ENCODE measurements around the gene TTC9. TPM values are rescaled to one million over a fixed set of nuclear protein-coding genes. Genes with fewer than 3 reads are reported as not detected.
A peak's percentile ranks its signal among the peaks of the same experiment; 100 is the strongest.

TTC9 gene
- total RNA-seq, 1 donor from 2014 or later = 14.9 TPM

DNA sequence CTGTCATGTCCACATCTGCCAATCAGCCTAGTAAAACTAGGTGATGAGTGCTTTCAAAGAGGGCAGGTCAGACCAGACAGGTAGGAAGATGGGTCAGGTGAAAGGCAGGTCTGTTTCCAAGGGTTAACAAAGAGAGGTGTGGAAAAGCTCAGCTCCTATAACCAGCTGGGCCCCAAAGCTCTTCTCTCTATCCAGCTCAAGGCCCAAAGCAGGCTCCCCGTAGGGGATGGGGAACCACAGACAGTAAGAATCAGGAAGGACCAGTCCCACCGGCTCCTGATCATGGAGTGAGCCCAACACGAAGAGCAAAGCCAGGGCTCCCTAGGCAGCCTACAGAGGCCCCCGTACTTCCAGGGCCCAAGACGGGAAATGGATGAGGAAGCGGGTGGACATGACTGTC is 83.2 kb downstream of the TTC9 start:
- Mint-ChIP-seq H3K36me3 (peaks cover 19% of the 10 kb centered on the region), H3K9me3 (no peaks in the 10 kb centered on the region), H3K27ac (peak overlapping the region; percentile 87), H3K27me3 (no peaks in the 10 kb centered on the region), H3K4me3 (no peak overlapping the region), H3K4me1 (ENCODE audit: unreplicated experiment) (peaks cover 20% of the 10 kb centered on the region)
- TF ChIP-seq, protein P1, sequence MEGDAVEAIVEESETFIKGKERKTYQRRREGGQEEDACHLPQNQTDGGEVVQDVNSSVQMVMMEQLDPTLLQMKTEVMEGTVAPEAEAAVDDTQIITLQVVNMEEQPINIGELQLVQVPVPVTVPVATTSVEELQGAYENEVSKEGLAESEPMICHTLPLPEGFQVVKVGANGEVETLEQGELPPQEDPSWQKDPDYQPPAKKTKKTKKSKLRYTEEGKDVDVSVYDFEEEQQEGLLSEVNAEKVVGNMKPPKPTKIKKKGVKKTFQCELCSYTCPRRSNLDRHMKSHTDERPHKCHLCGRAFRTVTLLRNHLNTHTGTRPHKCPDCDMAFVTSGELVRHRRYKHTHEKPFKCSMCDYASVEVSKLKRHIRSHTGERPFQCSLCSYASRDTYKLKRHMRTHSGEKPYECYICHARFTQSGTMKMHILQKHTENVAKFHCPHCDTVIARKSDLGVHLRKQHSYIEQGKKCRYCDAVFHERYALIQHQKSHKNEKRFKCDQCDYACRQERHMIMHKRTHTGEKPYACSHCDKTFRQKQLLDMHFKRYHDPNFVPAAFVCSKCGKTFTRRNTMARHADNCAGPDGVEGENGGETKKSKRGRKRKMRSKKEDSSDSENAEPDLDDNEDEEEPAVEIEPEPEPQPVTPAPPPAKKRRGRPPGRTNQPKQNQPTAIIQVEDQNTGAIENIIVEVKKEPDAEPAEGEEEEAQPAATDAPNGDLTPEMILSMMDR (conservative IDR thresholded peaks at IDR 0.05) = no peak
- DNase-seq (ENCODE audit: extremely low spot score, unreplicated experiment) = no peak

Other genes starting within 250 kb of the TTC9 start
- gene SYNJ2BP, start 224.8 kb upstream of the TTC9 start, total RNA-seq (ENCODE audit: low replicate concordance) = 32.1 and 32.5 TPM in 2 replicates
- gene ADAM21, start 189.7 kb upstream of the TTC9 start, total RNA-seq (ENCODE audit: low replicate concordance) = 0.10 TPM in 1 of 2 replicates, not detected in the other
- gene ADAM20, start 106.9 kb upstream of the TTC9 start, total RNA-seq (ENCODE audit: low replicate concordance) = 0.29 and 0.85 TPM in 2 replicates
- 43.4 and 46.5 TPM in 2 replicates for gene MED6, start 41.3 kb upstream of the TTC9 start, total RNA-seq (ENCODE audit: low replicate concordance)
- 14.9 and 27.4 TPM in 2 replicates for gene MAP3K9, start 167.6 kb downstream of the TTC9 start, total RNA-seq (ENCODE audit: low replicate concordance)